Keratinocyte (primary cell): Measurements from ENCODE around the gene CREB3.

ENCODE experiments used
- EZH2 ChIP-seq: IDR thresholded peaks from one replicate; pipeline ENCODE4 v1.6.1; 2012; ENCODE audit warnings: inconsistent platforms, mild to moderate bottlenecking, low read length, moderate library complexity
- TF ChIP-seq, protein P1 (sequence below), 3 experiments: IDR thresholded peaks in 1 of 3; conservative IDR thresholded peaks in 1 of 3; optimal IDR thresholded peaks in 1 of 3; 2 replicates in 2 of 3; 3 replicates in 1 of 3; pipeline versions ENCODE3 to v1.5.1; 2011; ENCODE audit warnings: low read length in 3 of 3, mild to moderate bottlenecking in 3 of 3, moderate library complexity in 2 of 3, control low read depth in 1 of 3, inconsistent platforms in 1 of 3; ENCODE audit not compliant: insufficient read depth in 2 of 3; ENCODE audit errors: extremely low read depth in 1 of 3

GRCh38 chr9:35754264-35754663 lies 21.8 kb downstream of the CREB3 start, which contains the start of gene MSMP:
- TF ChIP-seq EZH2 = no peak
- TF ChIP-seq, protein P1, sequence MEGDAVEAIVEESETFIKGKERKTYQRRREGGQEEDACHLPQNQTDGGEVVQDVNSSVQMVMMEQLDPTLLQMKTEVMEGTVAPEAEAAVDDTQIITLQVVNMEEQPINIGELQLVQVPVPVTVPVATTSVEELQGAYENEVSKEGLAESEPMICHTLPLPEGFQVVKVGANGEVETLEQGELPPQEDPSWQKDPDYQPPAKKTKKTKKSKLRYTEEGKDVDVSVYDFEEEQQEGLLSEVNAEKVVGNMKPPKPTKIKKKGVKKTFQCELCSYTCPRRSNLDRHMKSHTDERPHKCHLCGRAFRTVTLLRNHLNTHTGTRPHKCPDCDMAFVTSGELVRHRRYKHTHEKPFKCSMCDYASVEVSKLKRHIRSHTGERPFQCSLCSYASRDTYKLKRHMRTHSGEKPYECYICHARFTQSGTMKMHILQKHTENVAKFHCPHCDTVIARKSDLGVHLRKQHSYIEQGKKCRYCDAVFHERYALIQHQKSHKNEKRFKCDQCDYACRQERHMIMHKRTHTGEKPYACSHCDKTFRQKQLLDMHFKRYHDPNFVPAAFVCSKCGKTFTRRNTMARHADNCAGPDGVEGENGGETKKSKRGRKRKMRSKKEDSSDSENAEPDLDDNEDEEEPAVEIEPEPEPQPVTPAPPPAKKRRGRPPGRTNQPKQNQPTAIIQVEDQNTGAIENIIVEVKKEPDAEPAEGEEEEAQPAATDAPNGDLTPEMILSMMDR (optimal IDR thresholded peaks at IDR 0.05 in 1 of 3, IDR thresholded peaks at IDR 0.05 in 1 of 3, conservative IDR thresholded peaks at IDR 0.05 in 1 of 3; ENCODE audit: extremely low read depth in 1 of 3, insufficient read depth in 2 of 3, low read length in 3 of 3) = no peak
